RPMI7951 (cell line): ENCODE results near the gene DDAH2. TPM values are rescaled to one million over a fixed set of nuclear protein-coding genes. Genes with fewer than 3 reads are reported as not detected.

Experiments
- DNase-seq: peaks from one replicate; pipeline ENCODE4 v3.0.0-alpha.2; 2012; ENCODE audit warnings: low read depth
- total RNA-seq: library from RNA; depleted of rRNA; stranded (reverse); fragments of >200 nt; shearing (Covaris generic); gene quantifications from 2 replicates; pipeline ENCODE4 v1.2.3, GENCODE V29; 2014

The DDAH2 gene
- total RNA-seq, 1 experiment from 2014 or later = 39.4 TPM

DNA sequence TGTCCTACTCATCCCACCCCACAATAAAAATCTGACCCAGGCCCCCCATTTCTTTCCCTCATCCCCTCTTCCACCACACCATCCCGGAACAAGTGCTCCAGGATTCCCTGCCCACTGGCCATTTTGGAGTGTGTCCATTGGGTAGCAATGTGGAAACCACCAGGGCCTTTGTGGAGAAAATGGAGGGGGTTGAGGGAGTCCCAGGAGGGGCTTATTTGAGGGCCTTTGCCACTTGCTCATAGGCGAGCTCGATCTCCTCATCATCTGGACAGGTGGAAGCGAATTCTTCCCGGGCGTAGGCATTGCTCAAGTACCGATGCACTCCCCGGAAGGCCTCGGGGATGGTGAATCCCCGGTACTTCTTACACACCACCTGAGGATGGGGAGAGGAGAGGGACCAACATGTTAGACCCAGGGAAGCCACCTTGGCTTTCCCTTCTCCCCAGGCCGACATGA lies 1.6 kb upstream of the DDAH2 start:
- DNase-seq = no peak

- peak; percentile 88 for DNase-seq
These were observed 1.0 kb upstream of the DDAH2 start for GRCh38 chr6:31729979-31730630.

DNA sequence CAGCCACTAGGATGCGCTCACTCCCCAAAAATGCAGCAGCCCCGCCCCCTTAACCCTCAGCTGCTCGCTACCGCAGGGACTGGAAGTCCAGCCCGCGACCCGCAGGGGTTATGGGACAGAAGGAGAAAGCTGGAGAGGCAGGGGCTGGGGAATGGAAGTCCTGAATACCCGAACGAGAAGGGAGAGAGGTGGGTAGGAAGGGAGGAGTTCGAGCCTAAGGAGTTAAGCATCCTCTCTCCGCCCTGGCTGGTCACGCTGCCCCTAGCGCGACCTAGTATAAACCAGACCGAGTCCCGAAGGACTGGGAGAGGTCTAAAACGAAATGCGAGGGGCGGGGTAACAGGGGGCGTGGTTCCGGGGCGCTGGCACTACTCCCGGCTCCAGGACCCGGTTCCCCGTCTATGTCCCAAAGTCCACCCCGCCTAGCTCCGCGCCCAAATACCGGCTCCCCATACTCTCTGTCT lies 448 bp upstream of the DDAH2 start:
- peak; percentile 87 for DNase-seq

DNA sequence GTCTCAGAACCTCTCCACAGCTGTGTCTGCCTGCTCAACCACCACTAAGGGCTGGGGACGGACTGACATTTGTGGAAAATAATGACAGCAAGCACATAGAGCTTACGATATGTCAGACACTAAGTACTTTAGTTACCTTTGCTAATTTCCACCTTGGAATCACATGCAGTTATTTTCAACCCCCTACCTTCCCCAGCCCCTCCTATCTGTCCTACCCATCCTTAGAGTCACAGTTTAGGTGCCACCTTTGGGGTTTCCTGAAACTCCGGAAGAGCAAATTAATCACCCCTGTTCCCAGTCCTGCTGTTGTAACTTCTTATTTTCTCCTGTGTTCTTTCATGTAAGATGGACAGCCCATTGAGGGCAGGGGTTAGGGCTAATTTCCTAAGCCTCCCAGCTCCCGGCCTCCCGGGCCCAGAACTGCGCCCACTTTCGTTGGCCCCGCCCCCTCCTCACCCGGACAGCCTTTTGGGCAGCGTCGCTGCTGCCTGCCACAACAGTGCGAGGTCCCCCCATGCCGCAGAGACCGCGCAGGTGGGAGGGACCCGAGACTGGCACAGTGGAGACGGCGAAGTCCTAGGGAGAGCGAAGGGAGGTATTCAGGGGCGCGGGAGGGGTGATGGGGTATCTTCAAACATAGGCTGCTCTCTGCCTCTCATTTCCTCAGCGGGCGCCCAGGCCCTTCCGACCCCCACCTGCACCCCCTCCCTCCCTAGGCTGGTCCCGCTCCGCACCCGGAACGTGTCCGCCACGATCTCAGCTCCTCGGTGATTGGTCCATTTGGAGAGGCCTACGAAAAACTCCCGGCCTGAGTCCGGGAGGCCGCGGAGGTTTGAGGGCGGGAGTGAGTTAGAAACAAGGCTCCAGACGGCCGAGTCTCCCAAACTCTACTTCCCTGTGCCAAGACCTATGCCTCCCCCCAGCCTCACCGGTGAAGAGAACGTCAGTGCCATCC lies 1.1 kb downstream of the DDAH2 start:
- DNase-seq = no peak

DNA sequence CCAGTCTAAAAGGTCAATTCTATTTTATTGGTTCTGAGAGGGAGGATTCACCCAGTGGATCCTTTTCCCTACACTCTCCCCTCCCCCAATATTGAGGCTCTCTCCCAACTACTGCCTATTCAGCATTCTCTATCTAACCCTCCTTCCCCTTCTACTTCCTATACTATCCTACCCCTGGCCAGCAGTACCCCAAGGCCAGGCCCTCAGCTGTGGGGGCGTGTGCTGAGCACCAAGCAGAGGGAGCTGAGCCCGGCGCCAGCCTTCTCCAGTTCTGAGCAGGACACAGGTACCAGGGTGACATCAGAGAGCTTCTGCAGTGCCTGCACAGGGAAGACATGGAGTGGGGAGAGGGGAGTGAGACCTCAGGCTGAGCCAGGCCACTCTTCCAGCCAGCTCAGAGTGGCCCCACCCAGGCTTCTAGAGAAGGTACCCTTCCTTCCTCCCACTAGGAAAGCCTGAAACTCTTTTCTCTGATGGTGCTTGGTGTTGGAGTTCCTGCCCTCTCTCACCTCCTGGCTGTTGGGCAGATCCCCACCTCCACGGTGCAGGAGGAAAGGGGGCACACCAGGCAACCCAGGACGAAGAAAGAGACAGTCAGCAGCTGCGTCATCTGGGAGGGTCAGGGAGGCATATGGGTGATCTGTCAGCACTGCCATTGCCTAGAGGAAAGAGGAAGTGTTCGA lies 1.9 kb downstream of the DDAH2 start:
- no peak for DNase-seq

DNA sequence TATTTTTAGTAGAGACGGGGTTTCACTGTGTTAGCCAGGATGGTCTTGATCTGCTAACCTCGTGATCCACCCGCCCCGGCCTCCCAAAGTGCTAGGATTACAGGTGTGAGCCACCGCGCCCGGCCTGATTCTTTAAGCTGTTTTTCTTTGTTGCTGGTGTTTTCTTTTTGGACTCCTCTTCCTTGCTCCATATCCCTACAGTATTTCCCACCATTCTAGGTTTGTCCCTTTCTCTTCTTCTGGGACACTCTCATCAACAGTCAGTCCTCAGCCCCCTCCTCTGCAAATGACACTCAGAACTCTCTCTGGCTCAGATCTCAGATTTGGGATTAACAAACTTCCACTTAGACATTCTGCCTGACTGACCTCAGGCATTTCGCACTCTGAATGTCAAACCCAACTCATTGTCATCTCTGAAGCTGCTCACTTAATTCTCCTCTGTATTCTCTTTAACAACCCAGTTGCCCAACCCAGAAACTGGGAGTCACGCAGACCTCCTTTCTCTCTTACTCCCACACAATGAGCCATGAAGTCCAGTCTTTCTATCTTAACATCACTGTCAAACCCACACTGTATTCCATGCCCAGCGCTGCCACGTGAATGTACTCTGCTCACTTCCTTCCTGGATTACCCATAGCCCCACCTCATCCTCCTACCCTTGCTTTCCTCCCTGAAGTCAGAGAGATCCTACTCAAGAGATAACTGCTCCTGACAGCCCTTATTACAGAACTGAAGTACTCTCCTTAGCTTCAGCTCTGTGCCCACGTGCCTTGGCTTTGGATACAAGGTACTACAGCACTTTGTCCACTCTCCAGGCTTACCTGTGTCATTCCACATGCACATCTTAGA lies 3.4 kb downstream of the DDAH2 start:
- DNase-seq = no peak

DNA sequence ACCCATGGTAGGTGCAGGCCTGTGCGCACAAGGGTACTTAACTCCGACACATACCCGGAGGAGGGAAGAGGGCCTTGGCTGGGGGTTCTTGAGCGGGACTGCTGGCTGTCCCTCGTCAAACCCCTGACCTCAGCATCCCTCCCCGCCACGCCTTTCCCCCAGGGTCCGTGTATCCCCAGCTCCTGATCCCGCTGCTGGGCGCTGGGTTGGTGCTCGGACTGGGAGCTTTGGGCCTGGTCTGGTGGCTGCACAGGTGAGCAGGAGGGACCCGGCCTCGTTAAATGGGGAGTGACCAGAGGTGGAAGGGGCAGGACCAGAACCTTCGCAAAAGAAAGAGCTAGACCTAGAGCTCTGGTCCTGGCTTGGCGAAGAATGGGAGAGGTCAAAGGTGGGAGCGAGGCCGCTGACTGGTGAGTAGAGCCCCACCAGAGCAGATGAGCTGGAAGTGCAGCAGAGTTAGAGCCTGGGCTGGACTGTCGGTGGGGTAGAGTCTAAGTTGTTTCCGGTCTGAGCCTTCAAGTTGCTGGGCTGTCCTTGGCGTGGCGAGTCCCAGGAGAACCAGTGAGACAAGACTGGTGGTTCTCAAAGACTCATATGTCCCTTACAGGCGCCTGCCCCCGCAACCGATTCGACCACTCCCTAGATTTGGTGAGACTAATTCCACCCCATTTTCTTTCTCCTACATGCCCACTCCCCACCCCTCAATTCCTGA lies 5.0 kb downstream of the DDAH2 start:
- DNase-seq = no peak

- no peak for DNase-seq
These were observed 5.7 kb downstream of the DDAH2 start, which contains the start of gene MPIG6B for GRCh38 chr6:31723245-31723979. Gene MPIG6B (plus strand): TSS chr6:31723373. CDS start chr6:31723384, 11 bp downstream.

DNA sequence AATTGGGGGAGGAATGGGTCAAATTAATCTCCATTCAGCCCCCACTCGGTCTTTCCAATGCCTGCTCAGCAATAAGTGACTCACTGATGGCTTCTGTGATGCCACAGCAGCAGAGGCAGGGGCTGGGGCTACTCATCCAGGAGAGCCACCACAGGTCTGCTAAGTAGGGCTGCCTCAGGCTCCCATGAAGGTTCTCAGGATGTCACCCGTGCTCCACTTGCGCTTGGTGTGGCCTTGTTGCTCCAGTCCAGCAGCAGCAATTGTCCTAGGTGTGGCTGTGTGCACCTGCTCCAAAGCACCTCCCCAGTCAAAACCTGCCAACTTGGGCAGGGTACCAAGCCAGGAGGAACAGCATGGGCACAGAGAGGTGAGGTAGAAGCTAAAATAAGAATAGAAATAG lies 6.9 kb downstream of the DDAH2 start:
- DNase-seq = no peak

- DNase-seq = no peak
These were observed 7.6 kb downstream of the DDAH2 start, which contains the start of gene LY6G6C for GRCh38 chr6:31721351-31722020. Gene LY6G6C (minus strand): TSS chr6:31721746. CDS start chr6:31721679, 67 bp downstream.

GRCh38 chr6:31720196-31720770 lies 8.8 kb downstream of the DDAH2 start:
- DNase-seq = no peak

- DNase-seq = no peak
These were observed 10.1 kb downstream of the DDAH2 start for GRCh38 chr6:31719001-31719400.

DNA sequence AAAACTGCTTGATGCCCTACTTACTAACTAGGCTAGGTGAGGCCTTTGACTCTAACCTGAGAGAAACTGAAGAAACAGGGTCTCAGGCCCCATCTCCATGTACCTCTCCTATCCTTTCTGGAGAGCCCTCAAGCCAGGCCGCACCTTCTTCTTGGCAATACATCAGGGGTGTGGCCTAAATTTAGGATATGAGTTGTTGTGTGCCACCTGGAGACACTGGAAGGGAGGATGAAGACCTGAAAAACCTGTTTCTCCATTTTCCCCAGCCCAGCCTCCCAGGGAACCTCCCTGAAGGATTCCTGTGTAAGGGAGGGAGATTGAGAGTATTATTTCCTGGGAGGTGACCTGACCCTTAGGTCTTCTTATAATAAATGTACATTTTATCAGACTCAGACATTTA lies 10.8 kb downstream of the DDAH2 start:
- no peak for DNase-seq

- no peak for DNase-seq
These were observed 11.4 kb downstream of the DDAH2 start for GRCh38 chr6:31717499-31718222.

DNA sequence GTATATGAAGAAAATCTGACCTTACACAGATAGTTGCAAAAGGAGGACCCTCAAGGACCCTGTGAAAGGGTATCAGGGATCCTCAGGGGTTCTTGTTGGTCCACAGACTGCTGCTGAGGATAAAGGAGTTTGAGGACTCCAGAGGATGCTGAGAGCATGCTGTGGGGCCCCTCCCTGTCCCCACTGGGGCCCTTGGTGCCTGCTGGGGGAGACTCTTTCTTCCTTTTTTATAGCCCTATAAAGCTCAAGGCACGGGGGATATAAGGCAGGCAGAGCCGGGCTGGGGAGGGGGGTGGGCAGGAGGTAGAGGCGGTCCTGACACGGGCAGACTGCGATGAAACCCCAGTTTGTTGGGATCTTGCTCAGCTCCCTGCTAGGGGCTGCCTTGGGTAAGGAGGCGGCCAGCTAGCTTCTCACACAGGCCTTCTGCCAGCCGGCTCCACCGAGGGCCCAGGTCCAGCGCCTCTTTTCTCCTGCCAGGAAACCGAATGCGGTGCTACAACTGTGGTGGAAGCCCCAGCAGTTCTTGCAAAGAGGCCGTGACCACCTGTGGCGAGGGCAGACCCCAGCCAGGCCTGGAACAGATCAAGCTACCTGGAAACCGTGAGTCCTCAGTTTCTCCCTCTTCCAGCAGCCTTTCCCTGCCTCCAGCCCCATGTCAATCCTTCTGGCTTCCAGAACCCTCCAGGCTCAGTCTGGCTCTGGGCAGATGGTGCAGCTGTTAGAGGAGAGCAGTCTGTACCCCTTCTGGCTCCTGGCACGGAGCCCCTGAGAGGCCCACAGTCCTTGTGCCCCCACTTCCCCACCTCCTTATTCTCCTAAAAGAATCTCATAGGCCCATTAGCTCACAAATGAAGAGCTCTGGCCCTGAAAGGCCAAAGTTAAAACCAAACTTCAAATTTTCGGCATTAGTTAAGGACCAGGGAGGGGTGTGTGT lies 13.8 kb downstream of the DDAH2 start, which contains the start of gene LY6G6D:
LY6G6D (plus strand) TSS at position 327 of the 937 bp plus-strand sequence; CDS start at position 335, 8 bp downstream.
- DNase-seq = no peak

- no peak for DNase-seq
These were observed 15.0 kb downstream of the DDAH2 start for GRCh38 chr6:31713991-31714684.
